Endothelial cell of umbilical vein (primary cell): ENCODE data around the gene MORC2. TPM values are rescaled to one million over a fixed set of nuclear protein-coding genes. Genes with fewer than 3 reads are reported as not detected.

Experiments
- BruUV-seq: library from RNA; stranded (reverse); fragments of 400-500 nt; replicated peaks from 2 replicates; lab custom pipeline; 2021; lab: Mats Ljungman, UMichigan
- CTCF ChIA-PET: fragments of 300-600, 350-600 bp; sonication (Branson Sonifier 250); formaldehyde crosslinking; loops from one replicate; lab custom pipeline; 2021; ENCODE audit warnings: antibody characterized with exemption, inconsistent platforms; lab: Charles Lee
- POLR2A ChIA-PET: fragments of 300-600, 350-600 bp; sonication (Branson Sonifier 250); formaldehyde crosslinking; loops from one replicate; lab custom pipeline; 2021; ENCODE audit warnings: antibody characterized with exemption, inconsistent platforms; lab: Charles Lee
- DNase-seq: peaks from one replicate; pipeline ENCODE4 v3.0.0-alpha.2; 2011; ENCODE audit warnings: low read depth, low spot score
- FAIRE-seq: peaks from 2 replicates; lab custom pipeline; 2011; peaks lifted over from hg19 to GRCh38; lab: Jason Lieb, UNC
- H2AFZ ChIP-seq: 2 replicates; pipeline ENCODE4 v1.6.0; 2012; ENCODE audit warnings: low read depth, low read length, control low read depth, inconsistent platforms
- H3K27ac ChIP-seq: 2 replicates; pipeline ENCODE4 v1.5.1; 2011; ENCODE audit warnings: low read depth, mild to moderate bottlenecking, control low read depth, low read length, moderate library complexity; ENCODE audit not compliant: insufficient read depth
- H3K27me3 ChIP-seq, 2 experiments: 2 replicates each; pipeline versions ENCODE4 v1.6.0 to v1.6.1; 2011; ENCODE audit warnings: low read length in 2 of 2, mixed read lengths in 1 of 2; ENCODE audit not compliant: control insufficient read depth in 2 of 2, insufficient read depth in 2 of 2
- H3K36me3 ChIP-seq, 2 experiments: 2 replicates in 1 of 2; 3 replicates in 1 of 2; pipeline ENCODE4 v1.5.1; 2011; ENCODE audit warnings: low read length in 2 of 2, mild to moderate bottlenecking in 1 of 2, moderate library complexity in 1 of 2; ENCODE audit not compliant: control insufficient read depth in 2 of 2, insufficient read depth in 2 of 2; ENCODE audit errors: extremely low read depth in 1 of 2
- H3K4me1 ChIP-seq: 3 replicates; pipeline ENCODE4 v1.5.1; 2011; ENCODE audit warnings: mild to moderate bottlenecking, low read length; ENCODE audit not compliant: control insufficient read depth, insufficient read depth; ENCODE audit errors: extremely low read depth
- H3K4me2 ChIP-seq: 2 replicates; pipeline ENCODE4 v1.6.1; 2011; ENCODE audit warnings: low read length, control low read depth, mixed read lengths; ENCODE audit not compliant: insufficient read depth
- H3K4me3 ChIP-seq, 3 experiments: fragments of 200-600 bp in 1 of 3; sonication (generic), shearing (Covaris generic) in 1 of 3; replicated peaks in 1 of 3; 2 replicates each; pipeline ENCODE4 v1.5.1; 2011 to 2016; ENCODE audit warnings: control low read depth in 3 of 3, low read length in 3 of 3, mild to moderate bottlenecking in 2 of 3, inconsistent platforms in 1 of 3, low read depth in 1 of 3, moderate library complexity in 1 of 3; ENCODE audit not compliant: insufficient read depth in 1 of 3
- H3K79me2 ChIP-seq: 2 replicates; pipeline ENCODE4 v1.6.0; 2012; ENCODE audit warnings: low read length, inconsistent platforms; ENCODE audit not compliant: control insufficient read depth, insufficient read depth
- H3K9ac ChIP-seq: replicated peaks from 2 replicates; pipeline ENCODE3; 2011; ENCODE audit warnings: low read length, control low read depth; ENCODE audit not compliant: insufficient read depth; ENCODE audit errors: extremely low read depth
- H3K9me1 ChIP-seq: replicated peaks from 3 replicates; pipeline ENCODE4 v1.6.0; 2011; ENCODE audit warnings: mild to moderate bottlenecking, low read length; ENCODE audit not compliant: control insufficient read depth, insufficient read depth; ENCODE audit errors: extremely low read depth
- H3K9me3 ChIP-seq: replicated peaks from 2 replicates; pipeline ENCODE4 v1.5.1; 2012; ENCODE audit warnings: low read length, inconsistent platforms; ENCODE audit not compliant: control insufficient read depth, insufficient read depth
- H4K20me1 ChIP-seq: replicated peaks from 2 replicates; pipeline ENCODE3; 2011; ENCODE audit warnings: mild to moderate bottlenecking, low read length; ENCODE audit not compliant: control insufficient read depth, insufficient read depth; ENCODE audit errors: extremely low read depth
- EZH2 ChIP-seq: IDR thresholded peaks from 2 replicates; pipeline ENCODE4 v1.6.1; 2012; ENCODE audit warnings: borderline replicate concordance, low read depth, mild to moderate bottlenecking, moderate library complexity, low read length, inconsistent platforms; ENCODE audit not compliant: severe bottlenecking
- FOS ChIP-seq: IDR thresholded peaks from 2 replicates; pipeline ENCODE4 v1.6.1; 2011; ENCODE audit warnings: mild to moderate bottlenecking, low read length, moderate library complexity, borderline replicate concordance; ENCODE audit not compliant: insufficient read depth
- GATA2 ChIP-seq: IDR thresholded peaks from 2 replicates; pipeline ENCODE4 v1.7.0; 2011; ENCODE audit warnings: low read depth, mild to moderate bottlenecking, moderate library complexity, mixed read lengths, low read length; ENCODE audit not compliant: insufficient read length, insufficient read depth
- JUN ChIP-seq: IDR thresholded peaks from 2 replicates; pipeline ENCODE4 v1.6.1; 2011; ENCODE audit warnings: borderline replicate concordance, low read depth; ENCODE audit not compliant: insufficient read length, insufficient read depth
- MYC ChIP-seq: IDR thresholded peaks from one replicate; pipeline ENCODE4 v1.6.1; 2011; ENCODE audit warnings: mild to moderate bottlenecking, low read depth, low read length
- POLR2A ChIP-seq: IDR thresholded peaks from 2 replicates; pipeline ENCODE4 v1.6.1; 2012; ENCODE audit warnings: low read depth, mild to moderate bottlenecking, control low read depth, low read length
- POLR2AphosphoS5 ChIP-seq: IDR thresholded peaks from 2 replicates; pipeline ENCODE4 v1.6.1; 2012; ENCODE audit warnings: low read depth, mild to moderate bottlenecking, control low read depth, low read length, moderate library complexity; ENCODE audit not compliant: insufficient read depth
- dilution Hi-C: fragments of 300-500 bp; cut with MboI; formaldehyde crosslinking; loops from one replicate; pipeline ENCODE4 v1.15.0; 2019; ENCODE audit warnings: low sequenced_read_pairs; ENCODE audit not compliant: extremely low pct_ligation_motif_present
- intact Hi-C: fragments of 100-400 bp; cut with micrococcal nuclease; formaldehyde crosslinking; loops from one replicate; pipeline ENCODE4 v1.10.0; 2022
- polyA plus RNA-seq, 4 experiments: library from polyadenylated mRNA; depleted of rRNA in 3 of 4; stranded (reverse) in 3 of 4; unstranded in 1 of 4; fragments of >200 nt; gene quantifications; 2 replicates each; pipeline versions ENCODE4 v1.2.1 to v1.2.3, GENCODE V29; 2011 to 2012; ENCODE audit warnings: missing spikeins in 1 of 4
- total RNA-seq: library from RNA; stranded (reverse); gene quantifications from 2 replicates; pipeline ENCODE4 v1.2.3, GENCODE V29; 2021
- TF ChIP-seq, protein P1 (sequence below), 2 donors: IDR thresholded peaks; 1 replicate in 1 of 2; 2 replicates in 1 of 2; pipeline ENCODE4 v1.5.1; 2011; ENCODE audit warnings: low read length in 2 of 2, mild to moderate bottlenecking in 2 of 2, moderate library complexity in 2 of 2, control low read depth in 1 of 2, inconsistent platforms in 1 of 2, low read depth in 1 of 2; ENCODE audit not compliant: insufficient read depth in 1 of 2; ENCODE audit errors: extremely low read depth in 1 of 2
- TF ChIP-seq, protein P2 (sequence below): IDR thresholded peaks from 2 replicates; pipeline ENCODE4 v1.6.1; 2011; ENCODE audit not compliant: insufficient read depth, insufficient read length

Gene MORC2
- total and polyA plus RNA-seq, 2 donors (not counting 3 experiments of a cell fraction or from before 2014, with no cell fraction given): 11.6 to 34.7 TPM

DNA sequence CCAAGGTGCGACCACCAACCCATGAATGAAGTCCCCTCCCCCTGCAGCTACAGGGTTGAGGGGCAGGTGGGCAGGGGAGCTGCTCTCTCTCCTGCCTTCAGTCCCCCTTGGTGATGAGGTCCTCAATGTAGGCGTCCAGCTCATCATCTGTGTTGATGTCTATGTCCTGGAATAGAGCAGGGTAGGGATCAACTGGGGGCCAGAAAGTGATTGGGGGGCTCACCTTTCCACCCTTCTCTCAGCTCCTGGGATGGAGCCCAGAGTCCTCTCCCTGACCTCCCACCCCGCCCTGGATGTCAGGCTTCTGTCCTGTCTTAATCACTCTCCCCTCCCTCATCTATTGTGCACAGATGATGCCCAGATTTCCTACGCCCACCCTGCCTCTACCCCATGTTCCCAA is 41.9 kb downstream of the MORC2 start:
- no peak overlapping the region for H2AFZ ChIP-seq
- intact Hi-C loops: no loop called here
- no peak for FAIRE-seq

DNA sequence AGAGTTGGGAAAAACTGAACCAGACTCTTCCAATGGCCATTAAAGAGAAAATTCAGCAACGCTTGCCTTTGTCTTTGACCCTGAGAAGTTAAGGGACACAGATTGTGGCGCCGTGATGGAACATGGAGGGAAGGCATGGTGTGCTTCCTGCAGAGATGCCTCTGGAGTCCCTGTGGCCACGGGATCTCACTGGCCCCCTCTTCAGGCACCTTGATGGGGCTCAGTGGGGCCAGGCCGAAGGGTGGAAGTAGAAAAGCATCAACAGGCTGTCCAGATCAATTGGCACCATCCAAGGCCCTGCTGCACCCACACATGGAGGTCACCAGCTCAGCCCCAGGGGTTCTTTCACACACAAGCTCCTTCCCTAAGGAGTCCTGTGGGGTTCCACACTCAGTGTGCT is 42.9 kb downstream of the MORC2 start:
- DNase-seq: no peak
- Histone ChIP-seq H3K9me3 (no peaks in the 10 kb centered on the region), H3K4me2 (no peak overlapping the region), H3K9me1 (no peaks in the 10 kb centered on the region), H3K79me2 (no peaks in the 10 kb centered on the region), H3K4me3 (no peak overlapping the region), H3K27ac (no peak overlapping the region), H3K9ac (no peak overlapping the region), H4K20me1 (no peaks in the 10 kb centered on the region), H3K4me1 (peaks cover 11% of the 10 kb centered on the region), H2AFZ (no peak overlapping the region), H3K36me3 (peaks cover 8 to 30% of the 10 kb centered on the region in 2 experiments), H3K27me3 (no peaks in the 10 kb centered on the region)
- intact Hi-C loops (no loop called here), dilution Hi-C loops (no loop called here)
- FAIRE-seq: no peak
- no TSS peak for BruUV-seq
- TF ChIP-seq FOS: no peak
- TF ChIP-seq GATA2: no peak
- no peak for TF ChIP-seq MYC
- TF ChIP-seq POLR2AphosphoS5: no peak
- TF ChIP-seq, protein P1, sequence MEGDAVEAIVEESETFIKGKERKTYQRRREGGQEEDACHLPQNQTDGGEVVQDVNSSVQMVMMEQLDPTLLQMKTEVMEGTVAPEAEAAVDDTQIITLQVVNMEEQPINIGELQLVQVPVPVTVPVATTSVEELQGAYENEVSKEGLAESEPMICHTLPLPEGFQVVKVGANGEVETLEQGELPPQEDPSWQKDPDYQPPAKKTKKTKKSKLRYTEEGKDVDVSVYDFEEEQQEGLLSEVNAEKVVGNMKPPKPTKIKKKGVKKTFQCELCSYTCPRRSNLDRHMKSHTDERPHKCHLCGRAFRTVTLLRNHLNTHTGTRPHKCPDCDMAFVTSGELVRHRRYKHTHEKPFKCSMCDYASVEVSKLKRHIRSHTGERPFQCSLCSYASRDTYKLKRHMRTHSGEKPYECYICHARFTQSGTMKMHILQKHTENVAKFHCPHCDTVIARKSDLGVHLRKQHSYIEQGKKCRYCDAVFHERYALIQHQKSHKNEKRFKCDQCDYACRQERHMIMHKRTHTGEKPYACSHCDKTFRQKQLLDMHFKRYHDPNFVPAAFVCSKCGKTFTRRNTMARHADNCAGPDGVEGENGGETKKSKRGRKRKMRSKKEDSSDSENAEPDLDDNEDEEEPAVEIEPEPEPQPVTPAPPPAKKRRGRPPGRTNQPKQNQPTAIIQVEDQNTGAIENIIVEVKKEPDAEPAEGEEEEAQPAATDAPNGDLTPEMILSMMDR (IDR thresholded peaks at IDR 0.05; ENCODE audit: extremely low read depth in 1 of 2, insufficient read depth in 1 of 2, low read depth in 1 of 2, low read length in 2 of 2): no peak
- TF ChIP-seq, protein P2, sequence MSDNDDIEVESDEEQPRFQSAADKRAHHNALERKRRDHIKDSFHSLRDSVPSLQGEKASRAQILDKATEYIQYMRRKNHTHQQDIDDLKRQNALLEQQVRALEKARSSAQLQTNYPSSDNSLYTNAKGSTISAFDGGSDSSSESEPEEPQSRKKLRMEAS: no peak
- no peak for TF ChIP-seq EZH2
- TF ChIP-seq POLR2A: no peak
- TF ChIP-seq JUN: no peak
- CTCF ChIA-PET: no interaction called here
- POLR2A ChIA-PET: interaction anchor here (0.7 kb wide), 1 partner anchor 167 kb away, joined by 9 read pairs; no protein-coding TSS in a partner anchor

More for the DNA sequence above, 41.9 kb downstream of the MORC2 start:
- H3K79me2 ChIP-seq: no peaks in the 10 kb centered on the region
- H3K9me3 ChIP-seq: no peaks in the 10 kb centered on the region
- BruUV-seq: no TSS peak
- peaks cover 3% of the 10 kb centered on the region for H3K4me1 ChIP-seq
- H3K36me3 ChIP-seq: peaks cover 9 to 40% of the 10 kb centered on the region in 2 experiments
- no peak overlapping the region for H3K4me3 ChIP-seq
- DNase-seq: no peak
- no peak overlapping the region for H3K4me2 ChIP-seq
- H3K27me3 ChIP-seq: no peaks in the 10 kb centered on the region
- CTCF ChIA-PET: no interaction called here
- H3K27ac ChIP-seq: no peak overlapping the region
- no peaks in the 10 kb centered on the region for H3K9me1 ChIP-seq
- dilution Hi-C loops: no loop called here
- POLR2A ChIA-PET: no interaction called here
- H3K9ac ChIP-seq: no peak overlapping the region
- H4K20me1 ChIP-seq: no peaks in the 10 kb centered on the region
- TF ChIP-seq EZH2: no peak
- TF ChIP-seq POLR2A: no peak
- TF ChIP-seq, protein P2: no peak
